ENCODE results near the gene THBS2.

DNA sequence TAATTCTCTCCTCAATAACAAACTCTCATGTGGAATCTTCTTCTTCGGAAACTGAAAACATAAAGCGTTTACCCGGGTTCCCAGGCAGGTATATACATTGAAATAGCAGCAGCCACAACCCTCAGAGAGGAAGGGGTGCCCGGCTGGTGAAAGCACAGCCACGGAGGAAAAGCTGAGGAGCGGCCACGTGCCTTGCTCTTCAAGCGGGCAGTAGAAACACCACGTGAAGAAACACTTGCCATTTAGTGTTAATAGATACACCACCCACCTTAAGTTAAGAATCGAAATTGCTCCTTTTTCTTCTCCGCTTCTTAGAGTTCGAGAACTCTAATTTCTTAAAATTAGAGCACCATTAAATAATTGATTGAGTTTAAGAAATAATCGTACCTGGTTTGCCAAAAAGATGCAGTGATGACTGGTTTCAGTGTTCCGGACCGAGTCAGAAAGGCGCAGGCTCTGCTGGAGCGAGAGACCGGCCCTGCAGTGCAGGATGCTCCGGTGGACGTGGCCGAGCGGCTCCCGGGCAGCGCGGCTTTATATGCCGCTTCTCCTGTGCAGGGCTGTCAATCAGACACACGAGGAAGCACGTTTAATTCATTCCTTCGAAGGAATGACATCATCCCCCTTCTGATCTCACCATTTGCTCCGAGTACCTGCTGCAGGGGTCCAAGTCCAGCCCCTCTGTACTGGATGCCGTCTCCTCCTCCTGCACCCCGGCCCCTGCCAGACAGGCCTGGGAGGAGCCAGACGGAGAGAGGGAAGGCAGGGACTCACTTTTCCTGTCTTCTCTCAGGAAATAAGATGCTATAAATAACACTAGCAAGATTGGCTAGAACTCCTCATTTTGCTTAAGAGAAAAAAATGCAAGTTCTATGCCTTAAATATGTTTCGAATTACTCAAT is at the start of gene THBS2:
- TF ChIP-seq, protein P1, sequence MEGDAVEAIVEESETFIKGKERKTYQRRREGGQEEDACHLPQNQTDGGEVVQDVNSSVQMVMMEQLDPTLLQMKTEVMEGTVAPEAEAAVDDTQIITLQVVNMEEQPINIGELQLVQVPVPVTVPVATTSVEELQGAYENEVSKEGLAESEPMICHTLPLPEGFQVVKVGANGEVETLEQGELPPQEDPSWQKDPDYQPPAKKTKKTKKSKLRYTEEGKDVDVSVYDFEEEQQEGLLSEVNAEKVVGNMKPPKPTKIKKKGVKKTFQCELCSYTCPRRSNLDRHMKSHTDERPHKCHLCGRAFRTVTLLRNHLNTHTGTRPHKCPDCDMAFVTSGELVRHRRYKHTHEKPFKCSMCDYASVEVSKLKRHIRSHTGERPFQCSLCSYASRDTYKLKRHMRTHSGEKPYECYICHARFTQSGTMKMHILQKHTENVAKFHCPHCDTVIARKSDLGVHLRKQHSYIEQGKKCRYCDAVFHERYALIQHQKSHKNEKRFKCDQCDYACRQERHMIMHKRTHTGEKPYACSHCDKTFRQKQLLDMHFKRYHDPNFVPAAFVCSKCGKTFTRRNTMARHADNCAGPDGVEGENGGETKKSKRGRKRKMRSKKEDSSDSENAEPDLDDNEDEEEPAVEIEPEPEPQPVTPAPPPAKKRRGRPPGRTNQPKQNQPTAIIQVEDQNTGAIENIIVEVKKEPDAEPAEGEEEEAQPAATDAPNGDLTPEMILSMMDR (conservative IDR thresholded peaks at IDR 0.05): no peak
- TF ChIP-seq EZH2 (IDR thresholded peaks at IDR 0.05; ENCODE audit: low read depth): no peak
